ENCODE measurements around the gene PARP14.
"Not testable (repeated sequence)": the region's sequence is repeated elsewhere in the genome, so short reads cannot be mapped to it uniquely, and the experiment has no call there.

PARP14 gene

DNA sequence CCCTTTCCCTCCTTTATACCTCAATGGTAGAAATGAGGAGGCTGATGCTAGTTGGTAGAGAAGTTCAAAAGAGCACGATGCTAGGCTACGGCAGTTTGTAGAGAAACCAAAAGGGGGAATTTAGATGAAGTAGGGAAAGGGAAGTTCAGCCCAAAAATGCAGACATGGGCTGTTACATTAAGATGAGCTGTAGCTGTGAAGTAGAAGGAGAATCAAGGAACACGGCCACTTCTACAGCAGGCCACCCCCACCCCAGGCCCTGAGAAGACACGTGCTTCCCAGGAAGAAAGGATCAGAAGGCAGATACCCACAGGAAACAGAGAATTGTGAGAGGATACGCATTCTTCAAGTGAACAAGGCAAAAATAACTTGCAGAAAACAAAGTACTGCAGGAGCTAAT lies 2.1 kb upstream of the PARP14 start:
- no peak for DNase-seq

DNA sequence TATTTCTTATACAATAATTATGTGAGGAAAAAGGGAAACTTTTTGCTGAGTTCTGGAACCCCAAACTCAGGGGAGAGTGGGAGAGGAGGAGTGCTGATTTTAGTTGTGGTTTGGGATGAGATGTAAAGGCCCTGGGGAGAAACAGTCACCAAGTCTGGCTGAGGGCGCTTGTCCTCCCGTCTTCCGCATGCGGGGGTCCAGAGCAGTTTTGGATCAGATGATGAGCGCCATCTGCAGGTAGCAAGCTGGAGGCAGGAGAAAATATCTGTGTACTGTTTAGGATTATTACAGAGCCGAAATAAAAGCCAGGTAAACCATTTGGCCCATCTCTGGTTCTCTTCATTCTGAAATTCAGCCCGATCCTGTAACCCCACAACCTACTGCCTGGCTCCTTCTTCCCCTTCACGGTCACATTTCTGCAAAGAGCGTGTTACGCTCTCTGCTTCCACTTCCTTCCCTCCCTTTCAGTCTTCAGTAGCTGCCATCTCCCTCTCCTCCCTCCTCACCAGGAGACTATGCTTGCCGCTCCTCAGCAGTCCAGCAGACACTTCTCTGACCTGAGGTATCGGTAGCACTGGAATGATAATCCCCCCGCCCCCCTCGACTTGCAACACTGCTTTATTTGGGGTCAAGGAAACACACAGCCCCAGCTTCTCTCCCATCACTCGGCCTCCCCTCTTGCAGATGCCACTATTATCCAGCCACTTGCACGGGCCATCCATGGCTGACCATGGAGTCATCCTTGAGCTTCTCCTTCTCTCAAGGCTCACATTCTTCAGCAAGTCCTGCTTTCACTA lies 1.4 kb upstream of the PARP14 start:
- DNase-seq = peak; percentile 75

DNA sequence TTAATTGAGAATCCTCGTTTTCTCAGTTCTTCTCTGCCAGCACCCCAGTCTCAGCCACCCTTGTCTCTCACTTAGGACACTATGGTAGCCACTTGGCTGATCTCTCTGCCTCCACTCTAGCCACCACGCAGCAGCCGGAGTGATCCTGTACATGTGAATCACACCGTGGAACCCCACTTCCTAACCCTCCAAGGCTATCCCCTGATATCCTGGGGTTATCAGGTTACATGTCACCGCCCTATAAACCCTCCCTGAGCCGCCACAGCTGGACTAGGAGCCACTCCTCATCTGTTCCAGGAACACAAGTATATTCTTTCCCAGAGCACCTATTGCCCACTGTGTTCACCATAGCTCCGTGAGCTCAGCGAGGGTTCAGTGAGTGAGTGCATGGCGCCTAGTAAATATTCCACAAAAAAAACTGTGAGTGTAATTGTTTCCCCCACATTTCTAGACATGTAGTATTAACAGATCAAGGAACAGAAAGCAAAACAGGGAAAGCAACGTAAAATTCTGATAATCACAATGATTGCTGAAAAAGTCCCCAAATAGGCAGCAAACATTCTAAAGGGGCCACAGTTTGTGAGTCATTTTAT lies 661 bp upstream of the PARP14 start:
- no peak for DNase-seq

DNA sequence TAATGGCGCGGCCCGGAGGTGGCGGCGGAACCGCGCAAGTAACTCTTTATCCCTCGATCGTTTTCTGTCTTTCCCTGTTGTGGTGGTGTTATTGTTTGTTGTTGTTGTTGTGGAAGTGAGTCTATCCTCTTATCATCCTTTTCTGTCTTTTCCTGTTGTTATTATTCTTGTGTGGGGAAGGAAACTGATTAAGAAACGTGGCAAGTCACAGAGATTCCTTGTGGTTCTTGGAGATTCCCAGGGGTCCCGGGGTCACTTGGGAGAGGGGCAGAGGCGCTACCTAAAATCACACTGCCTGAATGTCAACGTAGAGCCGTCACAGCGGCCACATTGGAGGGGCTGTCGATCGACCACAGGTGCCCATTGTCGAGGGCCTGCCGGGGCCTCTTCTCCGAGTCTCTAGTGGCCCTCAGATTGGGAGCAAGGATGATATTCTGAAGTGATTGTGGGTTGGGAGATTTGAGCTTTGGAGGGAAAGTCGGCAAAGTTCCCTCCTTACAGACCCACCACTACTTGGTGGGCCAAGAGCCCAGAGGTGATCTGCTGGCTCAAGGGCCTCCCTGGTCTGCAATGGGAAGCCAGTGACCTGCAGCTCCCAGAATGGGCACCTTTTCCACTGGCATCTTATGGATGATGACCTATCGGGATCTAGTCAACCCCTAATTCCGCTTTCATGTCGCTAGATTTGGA lies 790 bp downstream of the PARP14 start:
- DNase-seq = no peak

DNA sequence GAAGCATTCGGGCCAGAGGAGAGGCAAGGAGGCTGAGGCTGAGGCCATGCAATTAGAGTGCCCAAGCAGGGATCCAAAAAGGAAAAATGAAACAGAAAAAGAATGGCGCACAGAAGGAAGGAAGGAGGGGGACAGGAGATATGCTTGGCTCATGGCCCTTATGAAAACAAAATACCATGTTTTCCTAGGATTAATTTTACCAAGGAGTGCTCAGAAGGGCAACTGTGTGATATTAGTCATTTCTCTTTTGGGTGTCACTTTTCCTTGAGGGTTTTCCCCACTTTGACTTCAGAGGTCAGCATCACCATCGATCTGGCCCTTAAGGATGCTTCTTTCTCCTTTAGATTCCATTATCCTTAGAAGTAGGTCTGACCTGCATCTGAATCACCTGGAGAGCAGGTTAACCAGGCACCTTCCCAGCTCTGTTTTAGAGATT lies 1.4 kb downstream of the PARP14 start:
- no peak for DNase-seq

DNA sequence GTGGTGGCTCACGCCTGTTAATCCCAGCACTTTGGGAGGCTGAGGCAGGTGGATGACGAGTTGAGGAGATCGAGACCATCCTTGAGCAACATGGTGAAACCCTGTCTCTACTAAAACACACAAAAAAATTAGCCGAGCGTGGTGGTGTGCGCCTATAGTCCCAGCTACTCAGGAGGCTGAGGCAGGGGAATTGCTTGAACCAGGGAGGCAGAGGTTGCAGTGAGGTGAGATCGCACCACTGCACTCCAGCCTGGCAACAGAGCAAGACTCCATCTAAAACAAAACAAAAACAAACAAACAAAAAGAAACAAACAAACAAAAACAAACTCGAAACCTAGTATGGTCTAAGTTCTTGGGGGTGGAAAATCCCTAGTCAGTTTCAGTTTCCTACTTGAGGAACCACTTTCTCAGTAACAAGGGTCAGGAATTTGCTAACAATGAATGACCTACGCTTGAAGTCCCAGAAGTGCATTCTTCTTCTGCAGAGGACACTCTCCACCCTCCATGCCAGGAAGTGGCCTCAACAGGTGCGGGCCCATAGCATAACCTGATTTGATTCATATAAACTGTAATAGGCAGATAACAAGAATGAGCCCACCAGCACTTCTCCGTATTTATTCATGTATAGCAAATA lies 2.3 kb downstream of the PARP14 start:
- DNase-seq = not testable (repeated sequence)

DNA sequence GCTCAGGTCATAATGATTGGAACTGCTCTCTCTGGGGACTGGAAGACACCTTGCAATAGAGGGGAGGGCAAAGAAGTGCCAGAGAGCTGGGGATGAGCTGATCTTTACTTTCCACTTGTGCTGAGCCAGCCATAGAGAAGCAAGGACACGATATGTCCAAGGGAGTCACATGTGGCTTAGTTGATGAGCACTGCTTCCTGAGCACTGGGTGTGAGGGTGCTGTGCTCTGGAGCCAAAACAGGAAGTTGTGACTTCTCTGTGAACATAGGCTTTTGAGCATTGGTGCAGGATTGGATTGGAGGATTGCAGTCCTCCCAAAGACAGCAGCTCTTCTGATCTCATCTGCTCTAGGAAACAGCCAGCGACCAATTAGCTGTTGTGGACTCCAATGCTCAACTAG lies 6.7 kb downstream of the PARP14 start:
- no peak for DNase-seq

DNA sequence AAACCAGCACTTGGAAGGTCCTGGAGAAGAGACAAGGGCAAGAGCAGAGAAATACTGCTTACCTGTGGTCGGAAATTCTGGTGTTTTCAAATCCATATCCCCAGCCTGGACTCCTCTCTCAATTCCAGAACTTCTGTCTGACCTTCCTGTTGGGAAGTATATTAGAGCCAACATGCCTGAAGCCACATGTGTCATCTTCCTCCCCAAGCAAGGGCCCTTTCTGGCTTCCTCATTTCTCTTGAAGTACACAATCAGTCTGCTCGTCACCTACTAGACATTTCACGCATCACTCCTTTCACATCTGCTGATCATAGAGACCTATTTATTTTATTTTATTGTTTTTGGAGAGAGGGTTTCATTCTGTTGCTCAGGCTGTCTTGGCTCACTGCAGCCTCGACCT lies 8.4 kb downstream of the PARP14 start:
- DNase-seq = no peak

DNA sequence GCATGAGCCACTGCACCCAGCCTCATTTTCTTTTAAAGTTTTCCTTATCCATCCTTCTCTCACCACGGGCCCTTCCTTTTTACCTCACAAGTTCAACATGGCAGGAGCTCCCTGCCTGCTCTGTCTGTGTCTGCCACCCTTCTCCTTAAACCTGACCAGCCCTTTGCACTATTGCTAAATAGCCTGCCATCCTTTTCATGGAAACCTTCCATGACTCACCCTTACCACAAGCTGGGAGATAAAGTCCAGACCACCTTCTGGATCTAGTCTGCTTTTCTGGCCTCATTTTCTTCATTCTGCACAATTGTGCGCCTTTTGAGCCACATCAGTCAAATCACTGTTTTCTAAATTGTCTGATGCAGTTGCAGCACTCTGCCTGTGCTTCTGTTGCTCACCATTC lies 8.9 kb downstream of the PARP14 start:
- no peak for DNase-seq

DNA sequence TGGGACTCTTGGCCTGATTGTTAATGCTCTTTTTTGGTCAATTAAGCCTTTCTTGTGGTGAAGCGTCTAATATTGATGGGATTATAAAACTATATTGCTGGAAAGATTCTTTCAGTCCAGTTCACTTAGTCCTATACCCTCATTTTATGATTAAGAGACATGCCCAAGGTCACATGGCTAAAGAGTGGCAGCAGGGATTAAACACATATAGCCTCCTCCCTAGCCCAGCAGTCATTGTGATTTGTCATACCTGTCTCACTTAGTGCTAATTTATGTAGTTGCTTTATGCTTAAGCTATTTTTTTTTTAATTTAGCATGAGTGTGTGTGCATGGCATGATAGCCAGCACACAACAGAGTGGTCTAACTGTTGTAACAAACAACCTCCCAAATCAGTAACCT lies 9.5 kb downstream of the PARP14 start:
- DNase-seq = no peak

DNA sequence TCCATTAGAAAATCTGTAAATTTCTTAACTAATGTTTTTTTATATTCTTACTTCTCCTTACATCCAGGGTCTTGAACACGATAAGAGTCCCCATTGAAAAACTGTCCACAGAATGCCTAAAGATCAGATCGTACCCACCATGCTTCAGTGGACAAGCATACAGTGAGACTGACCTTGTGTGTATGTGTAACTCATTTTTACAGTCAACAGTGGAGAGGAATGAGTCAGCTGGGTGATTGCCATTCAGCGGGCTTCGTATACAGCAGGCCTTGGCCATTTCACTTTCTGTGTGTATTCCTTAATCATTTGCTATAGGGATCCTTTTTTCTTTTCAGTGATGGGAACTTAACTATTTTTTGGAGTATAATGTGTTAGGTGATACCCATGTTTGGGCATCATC lies 10.6 kb downstream of the PARP14 start:
- DNase-seq = no peak

DNA sequence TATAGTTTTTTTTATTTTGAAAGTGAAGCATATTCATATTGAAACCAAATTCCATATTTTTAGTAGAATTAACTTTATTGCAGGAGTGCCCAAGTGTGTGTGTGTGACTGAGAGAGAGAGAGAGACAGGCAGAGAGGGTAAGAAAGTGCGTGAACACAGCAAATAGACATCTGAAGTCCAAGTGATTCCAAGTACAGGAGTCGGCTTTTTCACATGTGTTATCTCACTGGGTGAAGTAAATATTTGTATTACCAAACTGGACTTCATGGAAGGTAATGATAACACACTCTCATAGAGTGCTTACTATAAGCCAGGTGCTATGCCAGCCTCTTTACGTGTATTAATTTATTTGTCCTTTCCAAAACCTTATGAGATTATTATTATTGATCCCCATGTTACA lies 12.0 kb downstream of the PARP14 start:
- no peak for DNase-seq

DNA sequence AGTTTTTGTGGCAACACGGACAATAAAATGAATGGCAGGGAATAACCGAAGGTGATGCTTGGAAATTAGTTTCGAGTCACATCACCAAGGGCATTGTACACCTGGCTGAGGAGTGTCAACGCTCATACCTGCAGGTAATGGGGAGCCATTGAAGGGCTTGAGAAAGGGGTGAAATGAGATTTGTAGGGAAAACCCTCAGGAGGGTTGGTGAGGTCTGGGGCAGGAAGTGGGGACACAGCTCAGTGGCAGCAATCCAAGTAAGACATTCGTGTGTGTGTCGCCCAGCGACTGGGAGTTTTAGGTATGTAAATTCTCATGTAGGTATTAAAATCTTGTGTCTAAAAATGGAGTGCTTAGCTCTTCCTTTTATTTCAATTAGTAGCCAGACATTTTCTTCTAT lies 14.3 kb downstream of the PARP14 start:
- DNase-seq = no peak

DNA sequence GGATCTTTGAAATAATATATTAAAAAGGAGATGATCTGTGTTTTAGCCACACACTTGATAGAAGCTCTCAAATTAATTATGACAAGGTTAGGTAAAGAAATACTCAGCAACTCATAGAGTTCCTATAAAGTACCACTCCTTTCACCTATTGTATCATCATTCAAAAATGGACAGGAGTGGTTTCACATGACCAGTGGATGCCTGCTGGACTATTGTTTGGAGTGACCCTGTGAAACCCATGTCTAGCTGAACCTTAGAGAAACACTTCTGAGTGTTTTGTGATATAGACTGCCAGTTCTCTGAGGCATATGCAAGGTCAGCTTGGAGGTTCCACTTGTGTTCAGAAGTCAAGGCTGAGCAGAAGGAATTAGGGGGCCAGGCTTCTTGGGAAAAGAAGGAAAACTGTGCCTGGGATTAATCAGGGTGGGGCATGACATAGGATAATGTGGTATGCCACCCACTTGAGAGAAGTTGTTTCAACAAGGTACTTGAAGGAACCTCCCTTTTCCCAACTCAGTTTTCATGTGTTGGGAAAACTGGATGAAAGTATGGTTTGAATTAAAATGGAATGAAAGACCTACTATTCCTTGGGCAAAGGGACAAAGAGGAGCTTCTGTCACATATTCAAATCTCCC lies 15.4 kb downstream of the PARP14 start:
- no peak for DNase-seq

DNA sequence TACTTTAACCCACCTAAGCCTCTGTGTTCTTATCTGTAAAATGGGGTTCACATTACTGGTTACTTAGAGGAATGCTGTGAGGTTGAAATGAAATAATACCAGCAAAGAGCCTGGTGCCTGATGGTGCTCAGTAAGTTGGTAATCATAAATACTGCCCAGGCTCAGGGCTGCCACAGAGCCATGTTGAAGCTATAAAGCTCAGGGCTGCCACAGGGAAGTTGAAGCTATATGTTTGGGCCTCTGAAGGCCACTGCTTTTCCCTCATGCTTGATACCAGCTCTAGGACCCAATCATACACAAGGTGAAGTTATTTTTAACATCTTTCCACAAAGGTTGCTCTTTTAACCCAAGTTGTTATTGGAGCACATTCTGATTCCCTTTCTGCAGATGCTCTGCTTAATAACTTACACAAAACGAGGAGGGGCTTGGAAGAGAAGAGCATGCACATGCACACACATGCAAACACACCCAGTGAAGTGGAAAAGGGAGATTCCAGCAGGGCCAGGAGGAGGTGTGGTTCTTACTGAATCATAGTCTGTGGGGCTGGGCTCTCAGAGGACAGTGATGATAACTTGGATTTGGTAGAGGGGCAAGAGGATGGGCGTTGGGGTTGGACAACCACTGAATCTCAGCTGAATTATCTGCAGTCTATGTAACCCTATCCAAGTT lies 17.4 kb downstream of the PARP14 start:
- DNase-seq = no peak

DNA sequence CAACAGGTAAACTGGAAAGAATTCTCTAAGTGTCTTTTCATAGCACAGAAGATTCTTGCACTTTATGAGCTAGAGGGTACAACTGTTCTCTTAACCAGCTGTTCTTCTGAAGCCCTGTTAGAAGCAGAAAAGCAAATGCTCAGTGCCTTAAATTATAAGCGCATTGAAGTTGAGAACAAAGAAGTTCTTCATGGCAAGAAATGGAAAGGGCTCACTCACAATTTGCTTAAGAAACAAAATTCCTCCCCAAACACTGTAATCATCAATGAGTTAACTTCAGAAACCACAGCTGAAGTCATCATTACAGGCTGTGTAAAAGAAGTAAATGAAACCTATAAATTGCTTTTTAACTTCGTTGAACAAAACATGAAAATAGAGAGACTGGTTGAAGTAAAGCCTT lies 19.6 kb downstream of the PARP14 start:
- no peak for DNase-seq

DNA sequence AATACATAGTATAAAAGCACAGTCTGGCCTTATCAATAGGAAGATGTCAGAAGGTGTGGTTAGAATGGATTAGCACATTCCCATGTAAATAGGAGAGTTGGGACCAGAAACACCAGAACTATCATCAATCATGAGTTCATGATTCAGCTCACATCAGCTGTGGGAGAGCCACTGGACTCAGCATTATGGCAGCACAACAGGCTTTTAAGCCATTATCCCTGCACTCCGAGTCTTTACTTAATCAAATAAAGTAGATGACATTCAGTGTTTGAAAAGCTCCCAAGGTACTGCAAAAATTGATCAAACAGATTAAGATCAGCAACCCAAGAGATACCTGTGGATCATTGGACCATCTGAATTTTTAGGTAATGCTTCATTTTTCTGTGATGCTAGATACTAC lies 24.7 kb downstream of the PARP14 start:
- DNase-seq = no peak

DNA sequence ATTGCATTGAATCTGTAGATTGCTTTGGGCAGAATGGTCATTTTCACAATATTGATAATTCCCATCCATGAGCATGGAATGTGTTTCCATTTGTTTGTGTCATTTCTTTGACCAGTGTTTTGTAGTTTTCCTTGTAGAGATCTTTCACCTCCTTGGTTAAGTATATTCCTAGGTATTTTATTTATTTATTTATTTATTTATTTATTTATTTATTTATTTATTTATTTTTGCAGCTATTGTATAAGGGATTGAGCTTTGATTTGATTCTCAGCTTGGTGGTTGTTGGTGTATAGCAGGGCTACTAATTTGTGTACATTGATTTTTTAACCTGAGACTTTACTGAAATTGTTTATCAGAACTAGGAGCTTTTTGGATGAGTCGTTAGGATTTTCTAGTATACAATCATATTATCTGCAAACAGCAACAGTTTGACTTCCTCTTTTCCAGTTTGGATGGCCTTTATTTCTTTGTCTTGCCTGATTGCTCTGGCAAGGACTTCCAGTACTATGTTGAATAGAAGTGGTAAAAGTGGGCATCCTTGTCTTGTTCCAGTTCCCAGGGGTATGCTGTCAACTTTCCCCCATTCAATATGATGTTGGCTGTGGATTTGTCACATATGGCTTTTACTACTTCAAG lies 30.1 kb downstream of the PARP14 start:
- not testable (repeated sequence) for DNase-seq

DNA sequence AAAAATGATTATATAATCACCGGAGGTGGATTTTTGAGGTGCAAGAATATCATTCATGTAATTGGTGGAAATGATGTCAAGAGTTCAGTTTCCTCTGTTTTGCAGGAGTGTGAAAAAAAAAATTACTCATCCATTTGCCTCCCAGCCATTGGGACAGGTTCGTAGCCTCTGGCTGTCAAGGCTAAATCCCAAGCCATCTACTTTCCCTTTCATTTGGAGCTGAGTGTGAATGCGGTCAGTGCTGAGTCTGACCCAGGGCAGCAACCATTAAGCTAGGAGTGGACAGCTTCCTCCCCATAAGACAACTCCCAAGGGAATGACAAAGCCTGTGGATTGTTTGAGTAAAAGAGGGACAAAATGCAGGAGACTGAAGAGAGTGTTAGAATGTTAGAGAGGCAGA lies 33.6 kb downstream of the PARP14 start:
- no peak for DNase-seq

DNA sequence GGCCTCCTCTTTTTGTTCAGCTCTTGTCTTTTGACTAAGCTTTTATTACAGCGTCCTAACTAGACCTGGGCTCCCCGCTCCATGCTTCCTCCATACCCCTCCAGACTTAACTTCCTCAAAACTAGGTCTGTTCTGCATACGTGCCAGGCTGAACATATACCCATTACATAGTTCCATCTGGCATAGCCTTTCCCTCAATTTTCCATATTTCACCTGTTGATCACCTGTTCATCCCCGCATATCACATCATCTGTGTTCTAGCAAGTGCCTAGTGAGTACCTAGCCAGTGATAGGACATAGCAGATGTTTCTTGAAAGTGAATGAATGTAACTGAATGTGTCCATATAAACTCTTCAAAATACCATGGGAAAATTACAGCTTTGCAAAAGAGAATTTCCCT lies 36.0 kb downstream of the PARP14 start:
- DNase-seq = no peak

DNA sequence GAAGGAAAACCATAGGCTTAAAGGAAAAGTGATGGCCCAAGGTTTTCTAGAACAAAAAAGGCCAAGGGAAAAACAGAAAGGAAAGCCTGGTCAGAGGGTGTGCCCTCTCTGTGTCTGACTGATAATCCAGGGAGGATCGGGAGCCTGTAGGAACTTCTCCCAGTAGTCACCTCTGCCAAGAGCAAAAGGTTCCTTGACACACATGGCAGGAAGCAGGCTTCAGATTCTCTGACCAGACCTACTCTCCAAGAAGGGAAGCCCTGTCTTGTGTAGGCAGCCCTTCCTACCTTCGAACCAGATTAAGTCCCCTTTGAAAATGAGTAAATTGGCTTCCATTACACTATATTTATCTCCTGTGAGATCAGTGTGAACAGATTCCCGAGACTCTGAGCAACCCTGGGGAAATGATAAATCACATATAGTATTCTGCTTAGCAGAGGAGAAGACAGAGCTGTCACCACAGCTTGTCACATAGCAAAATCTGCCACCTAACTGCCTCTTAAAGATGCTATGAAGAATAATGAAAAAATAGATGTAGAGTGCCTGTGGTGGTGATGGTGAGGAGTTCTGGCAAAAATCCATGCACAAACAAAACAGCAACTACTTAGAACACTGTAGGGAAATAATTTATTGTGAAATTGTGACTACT lies 38.8 kb downstream of the PARP14 start:
- DNase-seq = no peak

DNA sequence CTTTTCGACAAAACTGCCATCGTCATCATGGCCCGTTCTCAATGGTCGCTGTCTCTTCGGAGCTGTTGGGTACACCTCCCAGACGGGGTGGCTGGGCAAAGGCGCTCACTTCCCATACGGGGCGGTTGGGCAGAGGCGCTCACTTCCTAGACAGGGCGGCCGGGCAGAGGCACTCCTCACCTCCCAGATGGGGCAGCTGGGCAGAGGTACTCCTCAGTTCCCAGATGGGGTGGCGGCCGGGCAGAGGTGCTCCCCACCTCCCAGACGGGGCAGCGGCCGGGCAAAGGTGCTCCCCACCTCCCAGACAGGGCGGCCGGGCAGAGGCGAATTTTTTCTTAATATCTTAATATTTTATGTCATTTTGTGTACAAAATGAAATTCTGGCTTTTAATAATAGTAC lies 44.5 kb downstream of the PARP14 start:
- DNase-seq = no peak
